ENCODE results near the gene NFKBIE. TPM values are rescaled to one million over a fixed set of nuclear protein-coding genes. Genes with fewer than 3 reads are reported as not detected.

Gene NFKBIE
- total and polyA plus RNA-seq, 2 of the 13 experiments (the other 11 are each of a cell fraction or from before 2014, with no cell fraction given): 6.7 to 14.5 TPM

DNA sequence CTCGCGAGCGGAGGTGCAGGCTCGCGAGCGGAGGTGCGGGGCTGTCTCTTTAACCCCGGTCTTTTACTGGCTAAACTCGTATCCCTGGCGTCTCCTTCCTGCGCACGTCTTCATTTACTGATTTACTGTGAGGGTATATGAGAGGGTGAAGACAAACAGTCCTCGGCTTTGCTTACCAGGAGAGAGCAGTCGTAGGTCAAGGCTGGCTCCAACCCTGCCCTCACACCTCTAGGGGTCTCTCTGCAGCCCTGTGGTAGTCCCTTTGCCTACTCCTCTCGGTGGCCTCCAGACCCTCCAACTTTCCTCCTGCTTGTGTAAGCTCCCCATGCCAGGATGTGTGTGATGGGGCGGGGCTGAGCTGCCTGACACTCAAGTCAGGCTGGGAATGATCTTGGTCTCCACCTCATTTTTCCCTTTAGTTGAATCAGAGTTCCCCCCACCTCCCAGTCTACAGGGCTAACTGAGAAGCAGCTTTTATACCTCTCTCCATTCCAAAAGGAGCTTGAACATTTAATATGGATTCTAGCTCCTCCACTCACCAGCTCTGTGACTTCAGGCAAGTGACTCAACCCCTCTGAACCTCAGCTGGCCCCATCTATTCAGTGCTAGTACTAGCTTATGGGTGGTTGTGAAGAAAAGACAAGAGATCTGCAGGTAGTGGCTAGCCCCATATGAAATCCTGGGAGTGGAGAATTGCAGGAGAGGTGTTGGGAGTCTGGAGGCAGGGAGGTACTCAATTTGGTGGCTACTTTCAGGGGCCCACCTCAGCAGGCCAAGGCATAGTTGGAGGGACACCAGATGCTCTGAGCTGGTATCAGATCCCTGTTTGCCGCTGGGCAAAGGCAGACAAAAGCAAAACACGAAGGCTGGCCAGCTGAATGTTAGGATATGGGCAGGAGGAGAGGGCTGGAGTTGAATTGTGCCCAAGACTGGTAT lies 41.1 kb downstream of the NFKBIE start:
- in situ Hi-C loops (cut with HindIII; ENCODE audit: extremely low pct_ligation_motif_present, low pct_unique_long_range_greater_than_20kb) (loop anchor here (5.0 kb wide), 1 partner anchor 52 kb away; no protein-coding TSS in a partner anchor), intact Hi-C loops (cut with micrococcal nuclease; ENCODE audit: unreplicated experiment) (no loop called here)
- H4K20me1 ChIP-seq (ENCODE audit: insufficient read depth, low read length): no peaks in the 10 kb centered on the region
- H3K9ac ChIP-seq (ENCODE audit: insufficient read depth, low read depth, low read length): peak overlapping the region; percentile 10; the same call in 1 of the 2 replicates
- peak overlapping the region; percentile 54 to 76 (median 56) for H3K4me3 ChIP-seq (replicated peaks in 1 of 3; ENCODE audit: insufficient read depth in 1 of 3, low read depth in 2 of 3, low read length in 3 of 3)
- H3K79me2 ChIP-seq (ENCODE audit: insufficient read depth, low read length): peaks cover 17% of the 10 kb centered on the region
- no peak overlapping the region for H2AFZ ChIP-seq (ENCODE audit: low read length)
- DNase-seq (ENCODE audit: low spot score): no peak
- CTCF ChIA-PET (ENCODE audit: low intra/inter-chr PET ratio, low total read pairs): interaction anchor here (1.1 kb wide), 1 partner anchor 72 kb away, joined by 3 read pairs; no protein-coding TSS in a partner anchor
- peaks cover 1 to 3% of the 10 kb centered on the region in 2 experiments; a peak in 3 of 5 replicates for H3K36me3 ChIP-seq (replicated peaks in 1 of 2; ENCODE audit: control insufficient read depth in 1 of 2, insufficient read depth in 2 of 2, low read length in 2 of 2)
- H3K9me3 ChIP-seq (ENCODE audit: low read length): no peaks in the 10 kb centered on the region
- H3K4me1 ChIP-seq (ENCODE audit: insufficient read depth, low read length): peaks cover 80% of the 10 kb centered on the region
- FAIRE-seq: peak; percentile 71
- H3K4me2 ChIP-seq (ENCODE audit: low read depth, low read length): peak overlapping the region; percentile 99
- H3K27ac ChIP-seq (ENCODE audit: extremely low read length, insufficient read depth, low read length): peak overlapping the region; percentile 19
- 14% methylated on average over 12 of the region's 18 CpGs for WGBS (ENCODE audit: low lambda C conversion rate)
- peak; percentile 15 for ATAC-seq
- 0 out of 5 replicates have a peak, but pooled peaks cover 0 to 1% of the 10 kb centered on the region in 2 experiments for H3K27me3 ChIP-seq (ENCODE audit: control insufficient read depth in 1 of 2, insufficient read depth in 2 of 2, low read length in 2 of 2)
- POLR2A ChIA-PET: interaction anchor here (0.7 to 4.4 kb wide), 15 partner anchors 11 to 454 kb away, joined by 3 to 61 read pairs (median 4); partner anchors contain the start of genes HSP90AB1, SLC35B2 and VEGFA
- BruUV-seq (replicated peaks): TSS peak; percentile 52
- no peak for TF ChIP-seq GATAD1 (CRISPR knock-in tag; IDR thresholded peaks at IDR 0.05)
- no peak for TF ChIP-seq FOXC1 (CRISPR knock-in tag; IDR thresholded peaks at IDR 0.05; ENCODE audit: borderline replicate concordance)
- TF ChIP-seq, protein P1, sequence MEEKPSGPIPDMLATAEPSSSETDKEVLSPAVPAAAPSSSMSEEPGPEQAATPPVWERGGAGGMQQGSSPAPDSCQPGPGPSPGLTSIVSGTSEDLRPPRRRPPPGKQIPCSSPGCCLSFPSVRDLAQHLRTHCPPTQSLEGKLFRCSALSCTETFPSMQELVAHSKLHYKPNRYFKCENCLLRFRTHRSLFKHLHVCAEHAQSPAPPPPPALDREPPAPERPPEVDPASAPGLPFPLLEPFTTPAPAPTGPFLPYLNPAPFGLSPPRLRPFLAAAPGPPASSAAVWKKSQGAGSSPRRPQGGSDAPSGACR (CRISPR knock-in tag; IDR thresholded peaks at IDR 0.05): no peak
- TF ChIP-seq ZNF382 (CRISPR knock-in tag; IDR thresholded peaks at IDR 0.05; ENCODE audit: borderline replicate concordance): no peak
- TF ChIP-seq KLF16 (CRISPR knock-in tag; IDR thresholded peaks at IDR 0.05): no peak
- TF ChIP-seq ZNF746 (CRISPR knock-in tag; IDR thresholded peaks at IDR 0.05): no peak
- TF ChIP-seq TGIF2 (CRISPR knock-in tag; IDR thresholded peaks at IDR 0.05): no peak
- TF ChIP-seq KDM2A (CRISPR knock-in tag; IDR thresholded peaks at IDR 0.05; ENCODE audit: borderline replicate concordance, low read depth): 0 out of 2 replicates have a peak, but pooled peaks have one; percentile 9
- no peak for TF ChIP-seq RBM39 (IDR thresholded peaks at IDR 0.05; ENCODE audit: low read depth, low read length, poor library complexity, severe bottlenecking)
- TF ChIP-seq GTF3A (CRISPR knock-in tag; conservative IDR thresholded peaks at IDR 0.05): no peak
- no peak for TF ChIP-seq SMAD1 (CRISPR knock-in tag; IDR thresholded peaks at IDR 0.05; ENCODE audit: borderline replicate concordance, low read depth)
- no peak for TF ChIP-seq ZNF251 (CRISPR knock-in tag; IDR thresholded peaks at IDR 0.05)
- TF ChIP-seq NFE2L2 (IDR thresholded peaks at IDR 0.05; ENCODE audit: low read length): no peak
- peak; percentile 39; the same call in 1 of the 2 replicates for TF ChIP-seq ZNF510 (CRISPR knock-in tag; IDR thresholded peaks at IDR 0.05; ENCODE audit: low read depth)
- 0 out of 2 replicates have a peak, but pooled peaks have one; percentile 8 for TF ChIP-seq HMG20A (CRISPR knock-in tag; IDR thresholded peaks at IDR 0.05; ENCODE audit: borderline replicate concordance)
- TF ChIP-seq, protein P2, sequence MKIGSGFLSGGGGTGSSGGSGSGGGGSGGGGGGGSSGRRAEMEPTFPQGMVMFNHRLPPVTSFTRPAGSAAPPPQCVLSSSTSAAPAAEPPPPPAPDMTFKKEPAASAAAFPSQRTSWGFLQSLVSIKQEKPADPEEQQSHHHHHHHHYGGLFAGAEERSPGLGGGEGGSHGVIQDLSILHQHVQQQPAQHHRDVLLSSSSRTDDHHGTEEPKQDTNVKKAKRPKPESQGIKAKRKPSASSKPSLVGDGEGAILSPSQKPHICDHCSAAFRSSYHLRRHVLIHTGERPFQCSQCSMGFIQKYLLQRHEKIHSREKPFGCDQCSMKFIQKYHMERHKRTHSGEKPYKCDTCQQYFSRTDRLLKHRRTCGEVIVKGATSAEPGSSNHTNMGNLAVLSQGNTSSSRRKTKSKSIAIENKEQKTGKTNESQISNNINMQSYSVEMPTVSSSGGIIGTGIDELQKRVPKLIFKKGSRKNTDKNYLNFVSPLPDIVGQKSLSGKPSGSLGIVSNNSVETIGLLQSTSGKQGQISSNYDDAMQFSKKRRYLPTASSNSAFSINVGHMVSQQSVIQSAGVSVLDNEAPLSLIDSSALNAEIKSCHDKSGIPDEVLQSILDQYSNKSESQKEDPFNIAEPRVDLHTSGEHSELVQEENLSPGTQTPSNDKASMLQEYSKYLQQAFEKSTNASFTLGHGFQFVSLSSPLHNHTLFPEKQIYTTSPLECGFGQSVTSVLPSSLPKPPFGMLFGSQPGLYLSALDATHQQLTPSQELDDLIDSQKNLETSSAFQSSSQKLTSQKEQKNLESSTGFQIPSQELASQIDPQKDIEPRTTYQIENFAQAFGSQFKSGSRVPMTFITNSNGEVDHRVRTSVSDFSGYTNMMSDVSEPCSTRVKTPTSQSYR (CRISPR knock-in tag; IDR thresholded peaks at IDR 0.05; ENCODE audit: borderline replicate concordance): no peak
- TF ChIP-seq ZFP90 (CRISPR knock-in tag; IDR thresholded peaks at IDR 0.05; ENCODE audit: borderline replicate concordance): no peak; the same call in 1 of the 2 replicates
- no peak for TF ChIP-seq SRSF1 (optimal IDR thresholded peaks at IDR 0.05; ENCODE audit: low read depth, low read length)
- no peak for TF ChIP-seq PRMT3 (CRISPR knock-in tag; IDR thresholded peaks at IDR 0.05; ENCODE audit: borderline replicate concordance, low read depth)

Measured in HepG2 (cell line).